ENCODE results near the gene AFAP1. TPM values are rescaled to one million over a fixed set of nuclear protein-coding genes. Genes with fewer than 3 reads are reported as not detected.

The AFAP1 gene
- total and polyA plus RNA-seq, 2 of the 8 experiments (the other 6 are each of a cell fraction or from before 2014, with no cell fraction given): 3.6 to 18.2 TPM

- H2BK20ac ChIP-seq (ENCODE audit: low read length): no peak overlapping the region
- no peak overlapping the region for H2BK12ac ChIP-seq (ENCODE audit: low read depth, low read length)
- peaks cover 0 to 2% of the 10 kb centered on the region in 2 experiments for H4K20me1 ChIP-seq (replicated peaks in 1 of 2; ENCODE audit: control insufficient read depth in 1 of 2, insufficient read depth in 2 of 2, low read length in 2 of 2)
- no peaks in the 10 kb centered on the region for H3K79me1 ChIP-seq (ENCODE audit: low read depth, low read length)
- H3K4ac ChIP-seq (replicated peaks; ENCODE audit: insufficient read length, low read depth, low read length): no peak overlapping the region
- H2BK5ac ChIP-seq (ENCODE audit: low read depth, low read length): no peak overlapping the region
- H3K23me2 ChIP-seq (ENCODE audit: low read depth, low read length): peaks cover 8% of the 10 kb centered on the region
- no peaks in the 10 kb centered on the region; a peak in 1 of 4 replicates for H3K9me3 ChIP-seq (ENCODE audit: insufficient read depth in 2 of 2, low read depth in 1 of 2, low read length in 1 of 2)
- H3K9ac ChIP-seq (replicated peaks in 1 of 4; ENCODE audit: extremely low read depth in 1 of 4, low read depth in 3 of 4, low read length in 3 of 4): no peak overlapping the region
- no peaks in the 10 kb centered on the region for H3K79me2 ChIP-seq (ENCODE audit: control insufficient read depth in 1 of 2, insufficient read depth in 2 of 2, low read length in 2 of 2)
- no peak overlapping the region for H3K4me2 ChIP-seq (ENCODE audit: insufficient read depth in 1 of 2, low read depth in 2 of 2, low read length in 2 of 2)
- H3K36me3 ChIP-seq (ENCODE audit: control insufficient read depth in 2 of 4, insufficient read depth in 4 of 4, low read length in 3 of 4): no peaks in the 10 kb centered on the region
- 80 to 100% methylated on average over 2 to 6 of the region's 6 CpGs for WGBS, 2 experiments (ENCODE audit: extremely low coverage in 1 of 2, insufficient coverage in 1 of 2, insufficient read length in 1 of 2, insufficient replicate concordance in 2 of 2, low coverage in 1 of 2, low lambda C conversion rate in 2 of 2, missing lambda C conversion rate in 1 of 2)
- H3K4me3 ChIP-seq (ENCODE audit: extremely low read depth in 1 of 4, insufficient read depth in 2 of 4, low read depth in 3 of 4, low read length in 4 of 4): no peak overlapping the region
- H3K18ac ChIP-seq (ENCODE audit: extremely low read depth, low read length): no peak overlapping the region
- peaks cover 0 to 4% (median 2%) of the 10 kb centered on the region in 4 experiments; a peak in 3 of 7 replicates for H3K27me3 ChIP-seq (replicated peaks in 1 of 4; ENCODE audit: control insufficient read depth in 3 of 4, extremely low read depth in 1 of 4, insufficient read depth in 3 of 4, low read length in 3 of 4)
- no peak overlapping the region for H2BK120ac ChIP-seq (replicated peaks; ENCODE audit: low read depth, low read length)
- DNase-seq (ENCODE audit: low read depth in 1 of 2, low spot score in 2 of 2) (no peak), FAIRE-seq (no peak)
- no peak overlapping the region for H4K91ac ChIP-seq (replicated peaks; ENCODE audit: insufficient read length, low read length)
- H2BK15ac ChIP-seq (ENCODE audit: low read length): no peak overlapping the region
- no peak overlapping the region for H4K8ac ChIP-seq (ENCODE audit: extremely low read depth, insufficient read depth, low read length)
- H2AFZ ChIP-seq (ENCODE audit: low read length): no peak overlapping the region
- H2AK5ac ChIP-seq (ENCODE audit: low read depth, low read length): no peak overlapping the region
- no peak overlapping the region for H3K14ac ChIP-seq (ENCODE audit: insufficient read length)
- CTCF ChIA-PET (ENCODE audit: partially characterized antibody): interaction anchor here (0.7 to 1.6 kb wide), 3 partner anchors 11 to 33 kb away, joined by 3 to 7 read pairs (median 3); no protein-coding TSS in a partner anchor
- H3K23ac ChIP-seq (ENCODE audit: insufficient read length): no peak overlapping the region
- POLR2A ChIA-PET (ENCODE audit: partially characterized antibody): no interaction called here
- H3K27ac ChIP-seq (ENCODE audit: low read depth, low read length): no peak overlapping the region
- H3K56ac ChIP-seq (replicated peaks; ENCODE audit: insufficient read length, low read depth, low read length): no peak overlapping the region
- peaks cover 0 to 3% (median 1%) of the 10 kb centered on the region in 4 experiments; a peak in 4 of 7 replicates for H3K4me1 ChIP-seq (replicated peaks in 1 of 4; ENCODE audit: control insufficient read depth in 3 of 4, insufficient read depth in 4 of 4, low read length in 3 of 4)
- no peak overlapping the region for H4K5ac ChIP-seq (ENCODE audit: insufficient read length, low read depth, low read length)
- no peak for TF ChIP-seq EP300 (IDR thresholded peaks at IDR 0.05; ENCODE audit: borderline replicate concordance in 1 of 2, low read depth in 2 of 2, low read length in 2 of 2)
Measured at GRCh38 chr4:7716010-7716721, 223.5 kb downstream of the AFAP1 start.

Data from H1 (cell line).